Osteocyte (in vitro differentiated cells): ENCODE results near the gene USP5. TPM values are rescaled to one million over a fixed set of nuclear protein-coding genes. Genes with fewer than 3 reads are reported as not detected.
"Not testable (repeated sequence)": the region's sequence is repeated elsewhere in the genome, so short reads cannot be mapped to it uniquely, and the experiment has no call there.

Experiments
- DNase-seq: peaks from one replicate; pipeline ENCODE4 v3.0.0; 2021; ENCODE audit warnings: mixed read lengths; ENCODE audit not compliant: unreplicated experiment; ENCODE audit errors: extremely low spot score
- H3K27ac Mint-ChIP-seq: one replicate; pipeline ENCODE4 v1.8.0; 2021; ENCODE audit warnings: mild to moderate bottlenecking, mixed read lengths; ENCODE audit not compliant: unreplicated experiment
- H3K27me3 Mint-ChIP-seq: one replicate; pipeline ENCODE4 v1.8.0; 2021; ENCODE audit warnings: mixed read lengths; ENCODE audit not compliant: unreplicated experiment
- H3K36me3 Mint-ChIP-seq: one replicate; pipeline ENCODE4 v1.8.0; 2021; ENCODE audit warnings: mixed read lengths; ENCODE audit not compliant: unreplicated experiment
- H3K4me1 Mint-ChIP-seq: one replicate; pipeline ENCODE4 v1.8.0; 2021; ENCODE audit warnings: mixed read lengths; ENCODE audit not compliant: unreplicated experiment
- H3K4me3 Mint-ChIP-seq: one replicate; pipeline ENCODE4 v1.8.0; 2021; ENCODE audit warnings: mild to moderate bottlenecking, moderate library complexity, mixed read lengths; ENCODE audit not compliant: unreplicated experiment
- H3K9me3 Mint-ChIP-seq: one replicate; pipeline ENCODE4 v1.8.0; 2021; ENCODE audit warnings: mixed read lengths; ENCODE audit not compliant: unreplicated experiment
- CTCF ChIP-seq: fragments of 200-600 bp; sonication (generic); IDR thresholded peaks from 2 replicates; pipeline ENCODE4 v1.5.0; 2021; ENCODE audit warnings: antibody characterized with exemption, mild to moderate bottlenecking, moderate library complexity
- total RNA-seq: library from RNA; stranded (reverse); gene quantifications from 2 replicates; pipeline ENCODE4 v1.2.1, GENCODE V29; 2021

The USP5 gene
- total RNA-seq, 1 donor from 2014 or later = 114 TPM

- H3K36me3 Mint-ChIP-seq = no peaks in the 10 kb centered on the region
- no peaks in the 10 kb centered on the region for H3K9me3 Mint-ChIP-seq
- DNase-seq = peak; percentile 100
- peaks cover 16% of the 10 kb centered on the region for H3K4me1 Mint-ChIP-seq
- peak; percentile 97 for TF ChIP-seq CTCF
- H3K27ac Mint-ChIP-seq = peak overlapping the region; percentile 98
- H3K27me3 Mint-ChIP-seq = no peaks in the 10 kb centered on the region
- H3K4me3 Mint-ChIP-seq = peak overlapping the region; percentile 75
Observed at GRCh38 chr12:6890789-6891645, 39.1 kb downstream of the USP5 start.

GRCh38 chr12:6891646-6892001 lies 39.7 kb downstream of the USP5 start:
- Mint-ChIP-seq H3K27me3 (no peaks in the 10 kb centered on the region), H3K4me3 (peak overlapping the region; percentile 70), H3K27ac (peak overlapping the region; percentile 92), H3K9me3 (no peaks in the 10 kb centered on the region), H3K36me3 (no peaks in the 10 kb centered on the region), H3K4me1 (peaks cover 22% of the 10 kb centered on the region)
- DNase-seq = no peak
- no peak for TF ChIP-seq CTCF

- not testable (repeated sequence) for H3K27me3 Mint-ChIP-seq, H3K27ac Mint-ChIP-seq, H3K4me3 Mint-ChIP-seq
Observed at GRCh38 chr12:6892683-6893082, 40.7 kb downstream of the USP5 start.

GRCh38 chr12:6894321-6894720 lies 42.4 kb downstream of the USP5 start:
- TF ChIP-seq CTCF = no peak
- DNase-seq = no peak
- Mint-ChIP-seq H3K27ac (no peak overlapping the region), H3K4me3 (no peak overlapping the region), H3K27me3 (no peaks in the 10 kb centered on the region), H3K9me3 (no peaks in the 10 kb centered on the region), H3K36me3 (no peaks in the 10 kb centered on the region), H3K4me1 (peaks cover 27% of the 10 kb centered on the region)

More at GRCh38 chr12:6892683-6893082, 40.7 kb downstream of the USP5 start:
- not testable (repeated sequence) for H3K36me3 Mint-ChIP-seq, H3K9me3 Mint-ChIP-seq, DNase-seq
- peaks cover 27% of the 10 kb centered on the region for H3K4me1 Mint-ChIP-seq

GRCh38 chr12:6896846-6897435 lies 45.0 kb downstream of the USP5 start:
- no peaks in the 10 kb centered on the region for H3K9me3 Mint-ChIP-seq
- no peaks in the 10 kb centered on the region for H3K36me3 Mint-ChIP-seq
- no peak for TF ChIP-seq CTCF
- peak overlapping the region; percentile 75 for H3K27ac Mint-ChIP-seq
- H3K4me3 Mint-ChIP-seq = no peak overlapping the region
- H3K27me3 Mint-ChIP-seq = no peaks in the 10 kb centered on the region
- no peak for DNase-seq
- H3K4me1 Mint-ChIP-seq = peaks cover 15% of the 10 kb centered on the region
